ENCODE results near the gene STN1. TPM values are rescaled to one million over a fixed set of nuclear protein-coding genes. Genes with fewer than 3 reads are reported as not detected.
A peak's percentile ranks its signal among the peaks of the same experiment; 100 is the strongest.

The STN1 gene
- total RNA-seq, 1 experiment from 2014 or later: 37.9 TPM

- peak; percentile 97 for DNase-seq (ENCODE audit: low read depth)
Observed at GRCh38 chr10:103895411-103896186, 22.4 kb downstream of the STN1 start.

DNA sequence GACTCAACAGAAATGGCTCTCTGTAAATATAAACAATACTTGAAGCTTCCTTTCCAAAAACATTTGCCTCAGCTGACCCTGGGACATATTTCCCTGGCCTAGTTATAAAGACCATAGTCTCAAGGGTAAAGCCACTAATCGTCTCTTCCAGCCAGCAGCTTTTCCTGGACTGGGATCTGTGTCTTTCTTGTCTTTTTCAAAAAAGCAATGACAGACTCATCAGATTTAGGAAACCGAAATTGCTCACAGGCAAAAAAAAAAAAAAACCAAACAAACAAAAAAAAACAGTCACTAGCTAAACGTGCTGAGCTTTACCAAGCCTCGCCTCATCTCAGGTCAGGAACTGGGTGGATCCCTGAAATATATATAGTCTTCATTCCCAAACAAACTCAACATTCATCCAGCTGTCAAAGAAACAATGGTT, 23.5 kb downstream of the STN1 start:
- DNase-seq (ENCODE audit: low read depth): peak; percentile 75

GRCh38 chr10:103893817-103894216, 24.2 kb downstream of the STN1 start:
- no peak for DNase-seq (ENCODE audit: low read depth)

DNA sequence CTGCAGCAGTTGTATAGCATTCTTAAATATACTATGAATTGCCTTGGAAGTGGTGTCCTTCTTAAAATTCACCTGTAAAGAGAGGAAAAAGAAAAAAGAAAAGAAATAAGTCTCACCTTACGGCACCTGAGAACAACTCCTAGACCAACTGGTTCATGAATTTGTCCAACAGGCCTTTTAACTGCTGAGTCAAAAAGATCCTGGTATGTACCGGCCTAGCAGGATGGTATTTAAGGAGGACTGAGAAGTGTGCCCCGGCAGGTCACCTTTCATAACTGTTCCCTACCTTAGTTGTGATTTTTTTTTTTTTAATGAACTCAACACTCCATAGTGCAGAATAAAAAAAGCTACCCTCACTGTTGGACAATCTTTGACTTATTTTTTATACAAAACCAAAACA, 25.8 kb downstream of the STN1 start:
- DNase-seq (ENCODE audit: low read depth): no peak

DNA sequence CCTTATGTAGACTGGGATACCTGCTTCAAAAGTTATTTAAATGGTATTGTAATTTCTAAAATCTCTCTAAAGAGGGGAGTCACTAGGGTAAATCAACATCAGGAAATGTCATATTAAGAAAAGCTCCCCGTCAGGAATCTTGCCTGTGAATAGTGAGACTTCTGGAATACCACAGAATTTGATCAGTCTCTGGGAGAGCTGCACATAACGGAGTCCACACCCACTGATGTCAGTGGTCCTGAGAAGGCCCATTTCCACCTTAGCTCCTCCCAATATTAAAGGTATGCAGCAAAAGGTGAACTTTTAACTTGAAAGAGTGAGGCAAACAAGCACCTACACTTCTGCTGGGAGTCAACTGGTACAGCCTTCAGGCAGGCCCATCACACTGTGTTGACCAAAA, 27.3 kb downstream of the STN1 start:
- no peak for DNase-seq (ENCODE audit: low read depth)

DNA sequence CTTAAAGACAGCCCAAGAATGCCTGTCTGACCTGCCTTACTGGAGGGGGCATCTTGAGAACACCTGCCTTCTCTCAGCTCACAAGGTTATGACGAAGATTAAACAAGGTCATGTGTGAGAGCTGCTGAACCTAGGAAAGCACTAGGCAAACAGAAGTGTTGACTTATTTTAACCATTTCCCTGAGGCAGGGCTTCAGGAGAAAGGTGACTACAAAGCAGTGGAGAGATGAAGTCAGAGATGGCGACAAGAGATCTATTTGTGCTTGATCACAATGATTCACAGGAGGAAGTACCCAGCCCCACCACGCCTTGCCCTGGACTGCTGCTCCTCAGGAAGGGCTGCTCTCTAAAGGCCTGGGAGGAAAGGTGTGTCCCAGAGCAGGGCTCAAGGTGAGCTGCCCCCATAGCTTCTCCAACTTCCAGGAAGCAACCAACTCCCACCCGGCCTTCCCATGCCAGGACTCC, 27.8 kb downstream of the STN1 start:
- DNase-seq (ENCODE audit: low read depth): no peak

DNA sequence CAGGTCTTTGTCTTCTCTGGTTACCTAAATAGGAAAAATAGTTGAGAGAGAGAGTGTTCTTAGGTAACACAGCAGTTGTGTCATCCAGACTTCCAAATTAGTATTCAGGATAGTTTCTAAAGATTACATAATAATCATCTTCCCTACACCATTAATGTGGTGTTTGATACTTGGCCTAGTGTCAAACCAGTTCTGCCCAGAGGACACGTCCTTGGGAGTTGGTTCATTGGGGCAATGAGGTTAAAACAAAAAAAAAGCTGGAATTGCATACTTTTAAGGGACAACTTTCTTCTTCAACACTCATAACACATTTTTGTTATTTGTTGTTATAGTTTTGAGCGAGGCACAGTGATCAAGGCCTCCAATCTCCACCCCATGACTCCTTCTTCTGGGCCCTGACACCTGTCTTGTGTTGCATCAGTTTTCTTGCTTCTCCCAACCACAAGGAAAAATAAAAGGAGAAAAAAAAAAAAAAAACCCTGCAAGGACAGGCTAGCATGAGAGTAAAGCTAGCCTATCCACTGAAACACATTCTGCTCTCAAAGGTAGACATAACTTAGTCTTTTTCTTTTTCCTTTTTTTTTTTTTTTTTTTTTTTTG, 28.8 kb downstream of the STN1 start:
- DNase-seq (ENCODE audit: low read depth): peak; percentile 82

DNA sequence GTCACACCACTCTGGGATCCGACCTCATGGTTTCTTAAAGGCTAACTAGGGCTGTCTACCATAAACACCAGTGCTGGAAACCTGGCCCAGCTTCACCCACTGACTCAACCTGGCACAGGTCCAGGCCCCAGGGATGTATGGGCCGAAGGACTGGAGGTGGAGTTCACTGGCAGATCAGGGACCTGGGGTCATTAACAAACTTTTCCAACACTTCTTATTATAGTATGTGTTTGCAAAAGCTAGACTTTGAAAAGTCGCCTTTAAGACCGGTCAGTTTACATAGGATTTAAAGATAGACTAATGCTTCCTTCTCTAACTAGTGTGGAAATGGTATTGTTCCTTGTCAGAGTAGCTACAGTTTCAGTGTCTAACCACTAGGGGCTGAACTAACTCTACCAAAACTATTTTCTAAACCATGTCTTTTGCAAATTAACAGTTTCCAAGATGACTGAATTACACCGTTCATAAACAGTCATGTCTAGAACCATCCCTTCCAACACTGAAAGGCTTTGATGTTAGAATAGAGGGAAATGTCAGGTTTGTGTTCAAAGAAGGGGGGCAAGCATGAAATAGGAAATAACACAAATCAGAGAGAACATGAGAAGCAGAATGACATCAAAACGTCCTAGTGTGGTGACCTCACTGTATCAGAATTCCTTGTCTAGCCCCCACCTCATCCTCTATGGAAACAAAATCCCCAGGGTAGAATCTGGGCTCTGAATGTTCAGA, 29.7 kb downstream of the STN1 start:
- DNase-seq (ENCODE audit: low read depth): peak; percentile 73

GRCh38 chr10:103885617-103886016, 32.4 kb downstream of the STN1 start:
- DNase-seq (ENCODE audit: low read depth): peak; percentile 81

DNA sequence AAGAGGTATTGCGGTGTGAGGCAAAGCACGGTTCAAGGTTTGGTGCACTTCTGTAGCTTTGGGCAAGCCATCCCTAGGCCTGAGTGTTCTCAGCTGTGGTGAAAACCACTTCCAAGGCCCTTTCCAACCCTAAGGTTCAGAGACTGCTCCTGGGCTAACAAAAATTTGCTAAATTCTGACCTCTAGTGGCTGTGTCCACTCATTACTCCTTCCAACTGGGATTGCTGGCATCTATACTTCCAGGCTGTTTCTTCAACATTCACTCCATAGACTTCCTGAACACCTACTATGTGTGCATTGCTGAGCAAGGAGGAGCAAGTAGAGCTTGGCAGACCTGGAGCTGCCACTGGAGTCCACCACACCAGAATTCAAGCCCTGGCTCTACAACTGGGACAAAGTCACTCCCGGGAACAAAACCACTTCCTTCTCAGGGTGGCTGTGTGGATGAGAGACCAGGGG, 33.3 kb downstream of the STN1 start:
- peak; percentile 69 for DNase-seq (ENCODE audit: low read depth)

DNA sequence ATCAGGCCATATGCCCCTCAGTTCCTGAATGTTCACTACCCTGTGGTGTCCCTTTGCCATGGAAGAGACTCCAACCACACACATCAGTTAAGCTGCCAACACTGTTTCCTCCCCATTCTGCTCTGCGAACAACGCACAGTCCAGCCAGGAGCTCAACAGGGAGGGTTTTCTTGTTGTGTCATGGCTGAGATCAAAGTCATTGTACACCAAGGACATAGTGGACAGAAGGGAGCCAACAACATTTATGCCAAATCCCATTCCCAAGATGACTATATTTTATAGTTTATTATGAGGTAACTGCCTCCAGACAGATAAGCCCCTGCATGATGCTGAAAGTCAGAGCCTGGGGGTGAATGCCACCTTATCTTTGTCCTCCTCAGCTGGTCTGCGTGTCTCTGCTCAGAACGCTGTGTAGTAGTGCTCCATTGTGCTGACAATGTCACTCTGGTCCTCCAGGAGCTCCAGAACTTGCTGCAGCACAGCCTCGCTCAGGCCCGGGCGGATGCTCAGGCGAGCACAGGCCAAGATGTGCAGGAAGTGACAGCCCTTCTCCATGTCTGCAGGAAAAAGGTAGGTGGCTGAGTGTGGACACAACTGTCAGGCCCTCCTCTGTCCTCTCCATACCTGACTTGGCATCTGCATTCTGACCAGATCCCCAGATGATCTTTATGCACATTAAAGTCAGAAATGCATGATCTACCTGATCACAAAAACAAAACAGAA, 35.5 kb downstream of the STN1 start:
- DNase-seq (ENCODE audit: low read depth): no peak

DNA sequence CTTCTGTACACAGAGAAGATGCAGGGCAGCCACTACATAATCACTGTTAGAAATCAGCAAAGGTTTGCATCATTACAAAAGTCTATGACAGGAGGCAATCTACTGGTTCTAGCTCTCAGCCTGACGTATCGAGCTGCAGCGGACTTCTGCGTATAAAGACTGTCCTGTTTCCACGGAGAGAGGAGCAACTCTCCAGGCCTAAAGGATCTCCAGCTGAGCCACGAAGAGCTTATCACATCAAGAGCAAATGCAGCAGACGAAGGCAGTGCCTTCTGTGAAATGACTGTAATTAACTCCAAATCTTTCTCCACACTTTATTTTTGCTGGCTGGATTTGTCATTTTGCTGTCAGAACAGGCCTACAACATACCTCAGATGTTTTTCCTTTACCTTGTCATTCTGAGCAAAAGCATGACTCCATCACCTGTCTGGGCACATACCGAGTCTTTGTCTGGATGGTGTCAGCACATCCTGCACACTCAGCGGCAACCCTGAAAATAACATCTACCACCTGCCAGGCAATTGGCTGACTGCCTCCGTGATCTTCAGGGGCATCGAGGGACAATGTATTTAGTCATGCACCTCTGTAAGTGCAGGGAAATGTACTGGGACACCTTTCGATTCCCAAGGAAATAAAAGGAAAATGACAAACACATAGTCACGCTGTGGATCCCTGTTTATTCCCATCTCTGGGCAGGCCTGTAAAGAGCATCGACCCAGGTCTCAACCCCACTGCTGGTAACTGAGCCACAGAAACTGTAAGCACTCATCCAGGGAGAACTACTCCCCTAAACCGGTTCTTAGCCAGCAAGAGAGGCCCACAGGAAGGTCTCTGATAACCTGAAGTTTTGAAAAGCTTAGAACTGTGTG, 36.3 kb downstream of the STN1 start:
- DNase-seq (ENCODE audit: low read depth): no peak

DNA sequence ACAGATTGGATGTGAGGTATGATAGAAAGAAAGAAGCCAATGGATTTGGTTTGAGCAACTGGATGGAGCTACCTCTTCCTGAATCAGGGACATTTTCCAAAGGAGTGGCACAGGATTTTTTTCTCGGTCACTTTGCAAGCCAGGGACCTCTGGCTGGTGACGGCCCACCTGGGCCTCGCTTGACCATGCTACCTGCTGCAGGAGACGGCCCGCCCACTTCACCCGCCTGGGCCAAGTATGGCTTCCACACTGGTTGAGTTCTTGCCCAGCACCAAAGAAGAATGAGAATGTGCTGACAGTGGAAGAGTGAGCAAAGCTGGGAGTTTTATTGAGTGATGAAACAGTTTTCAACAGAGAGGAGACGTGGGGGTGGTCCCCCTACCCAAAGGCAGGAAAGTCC, 38.2 kb downstream of the STN1 start:
- no peak for DNase-seq (ENCODE audit: low read depth)

GRCh38 chr10:103879409-103879808, 38.6 kb downstream of the STN1 start:
- DNase-seq (ENCODE audit: low read depth): no peak

GRCh38 chr10:103877861-103878260, 40.1 kb downstream of the STN1 start:
- DNase-seq (ENCODE audit: low read depth): no peak

DNA sequence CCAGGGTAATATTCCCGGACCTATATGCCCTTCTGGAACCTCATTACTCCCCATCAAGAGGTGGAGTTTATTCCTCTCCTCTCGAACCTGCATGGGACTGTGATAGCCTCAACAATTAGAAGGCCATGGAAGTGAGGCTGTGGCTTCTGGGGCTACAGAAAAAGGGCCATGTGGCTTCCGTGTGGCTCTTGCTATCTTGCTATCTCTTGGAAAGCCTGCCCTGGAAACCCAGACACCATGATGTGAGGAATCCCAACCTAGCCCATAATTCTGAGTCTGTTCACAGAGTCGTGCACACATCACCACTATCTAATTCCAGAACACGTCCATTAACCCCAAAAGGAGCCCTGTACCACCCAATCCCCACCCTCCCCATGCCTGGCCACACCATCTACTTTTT, 41.8 kb downstream of the STN1 start:
- DNase-seq (ENCODE audit: low read depth): no peak

DNA sequence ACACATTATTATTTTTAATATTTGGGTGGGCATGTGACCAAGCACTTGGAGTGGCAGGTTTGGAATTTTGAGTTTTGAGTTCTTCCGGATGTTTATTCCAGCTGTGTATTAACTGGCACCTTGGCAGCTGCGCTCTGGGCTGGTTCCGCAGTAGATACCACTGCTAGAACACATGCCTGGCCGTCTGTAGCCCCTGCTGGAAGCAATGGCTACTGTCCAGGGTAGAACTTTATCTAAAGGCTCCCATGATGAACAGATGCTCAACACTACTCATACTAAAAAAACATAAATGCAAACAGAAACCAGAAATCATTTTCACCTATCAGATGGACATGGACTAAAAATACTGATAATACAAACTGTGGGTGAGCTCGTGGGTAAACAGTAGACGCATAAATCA, 43.3 kb downstream of the STN1 start:
- no peak for DNase-seq (ENCODE audit: low read depth)

DNA sequence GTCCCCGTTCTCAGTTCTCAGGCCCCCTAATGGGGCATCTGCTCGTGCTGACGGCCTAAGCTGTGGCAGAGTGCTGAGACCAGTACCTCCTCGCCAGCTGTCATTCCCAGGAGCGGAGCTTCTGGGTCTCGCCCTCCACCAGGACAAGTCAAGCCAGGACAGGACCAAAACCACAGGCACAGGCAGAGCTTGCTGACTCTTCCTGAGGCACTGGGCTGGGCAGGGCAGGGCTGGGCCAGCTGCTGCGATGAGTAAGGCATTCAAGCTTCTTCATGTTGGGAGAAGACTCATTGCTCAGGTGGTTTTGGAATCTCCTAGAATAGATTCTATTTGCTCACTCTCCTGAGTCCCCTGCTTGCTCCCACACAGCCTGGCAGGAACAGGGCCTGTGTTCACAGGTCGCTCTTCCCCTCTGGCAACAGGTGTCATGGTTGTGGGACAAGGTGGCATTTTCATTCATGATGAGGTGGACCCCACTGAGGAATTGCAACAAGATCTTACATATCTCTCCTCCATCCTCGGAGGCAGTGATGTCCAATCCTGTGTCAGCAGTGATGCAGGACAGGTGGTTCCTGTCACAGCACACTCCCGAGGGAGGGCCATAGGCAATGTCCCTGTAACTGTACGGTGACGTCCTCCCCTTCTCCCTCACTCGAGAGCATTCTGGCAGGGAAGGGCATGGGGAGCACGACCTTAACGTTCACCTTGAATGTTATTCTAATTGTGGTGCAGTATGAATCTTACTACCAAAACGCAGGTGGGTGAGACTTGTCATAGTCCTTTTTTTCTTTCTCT, 45.6 kb downstream of the STN1 start:
- DNase-seq (ENCODE audit: low read depth): peak; percentile 96

- no peak for DNase-seq (ENCODE audit: low read depth)
Observed at GRCh38 chr10:103871006-103871405, 47.0 kb downstream of the STN1 start.

- peak; percentile 75 for DNase-seq (ENCODE audit: low read depth)
Observed at GRCh38 chr10:103870516-103870915, 47.5 kb downstream of the STN1 start.

Data from LHCN-M2 (cell line).